HAP-1 (cell line): ENCODE results near the gene NRP1.

Source experiments
- DNase-seq, 2 experiments: peaks; one replicate each; pipeline ENCODE4 v3.0.0-alpha.2; 2016 to 2020; ENCODE audit warnings: low spot score in 2 of 2
- H3K27me3 ChIP-seq: fragments of 250-450 bp; sonication (Bioruptor Pico); 2 replicates; pipeline ENCODE4 v1.5.1; 2020; ENCODE audit warnings: low read depth, mild to moderate bottlenecking, moderate library complexity
- H3K36me3 ChIP-seq: fragments of 250-450 bp; sonication (Bioruptor Pico); replicated peaks from 2 replicates; pipeline ENCODE4 v1.5.1; 2020; ENCODE audit warnings: mild to moderate bottlenecking
- H3K4me1 ChIP-seq: fragments of 250-450 bp; sonication (Bioruptor Pico); 2 replicates; pipeline ENCODE4 v1.5.1; 2020; ENCODE audit warnings: mild to moderate bottlenecking
- H3K4me3 ChIP-seq: fragments of 250-450 bp; sonication (Bioruptor Pico); 2 replicates; pipeline ENCODE4 v1.5.1; 2020; ENCODE audit warnings: mild to moderate bottlenecking, moderate library complexity
- H3K9me3 ChIP-seq: fragments of 250-450 bp; sonication (Bioruptor Pico); 2 replicates; pipeline ENCODE4 v1.5.1; 2020; ENCODE audit warnings: mild to moderate bottlenecking, moderate library complexity
- in situ Hi-C: fragments of 300-500 bp; cut with MboI; formaldehyde crosslinking; loops from 3 replicates; pipeline ENCODE4 v1.14.3; 2020; ENCODE audit warnings: low sequenced_read_pairs, inconsistent platforms, mixed read lengths

The NRP1 gene

GRCh38 chr10:33201056-33201780, 133.2 kb downstream of the NRP1 start:
- H3K4me1 ChIP-seq = peaks cover 22% of the 10 kb centered on the region
- H3K9me3 ChIP-seq = no peaks in the 10 kb centered on the region
- DNase-seq = peak; percentile 10 to 12
- H3K27me3 ChIP-seq = no peaks in the 10 kb centered on the region
- peaks cover 4% of the 10 kb centered on the region for H3K36me3 ChIP-seq
- H3K4me3 ChIP-seq = no peak overlapping the region
- in situ Hi-C loops = no loop called here

GRCh38 chr10:33199731-33200232, 134.7 kb downstream of the NRP1 start:
- peaks cover 6% of the 10 kb centered on the region; the same call in 1 of the 2 replicates for H3K36me3 ChIP-seq
- no peaks in the 10 kb centered on the region for H3K27me3 ChIP-seq
- DNase-seq = no peak
- no peak overlapping the region for H3K4me3 ChIP-seq
- peaks cover 22% of the 10 kb centered on the region for H3K4me1 ChIP-seq
- in situ Hi-C loops = no loop called here
- H3K9me3 ChIP-seq = no peaks in the 10 kb centered on the region

GRCh38 chr10:33198610-33199009, 135.9 kb downstream of the NRP1 start:
- in situ Hi-C loops = no loop called here
- Histone ChIP-seq H3K4me1 (peaks cover 29% of the 10 kb centered on the region), H3K27me3 (no peaks in the 10 kb centered on the region), H3K4me3 (no peak overlapping the region), H3K9me3 (no peaks in the 10 kb centered on the region), H3K36me3 (peaks cover 6% of the 10 kb centered on the region; the same call in 1 of the 2 replicates)
- DNase-seq = no peak

GRCh38 chr10:33196710-33197491, 137.6 kb downstream of the NRP1 start:
- DNase-seq = no peak
- no peaks in the 10 kb centered on the region for H3K27me3 ChIP-seq
- peaks cover 26% of the 10 kb centered on the region for H3K4me1 ChIP-seq
- H3K36me3 ChIP-seq = peaks cover 6% of the 10 kb centered on the region; the same call in 1 of the 2 replicates
- no peak overlapping the region for H3K4me3 ChIP-seq
- H3K9me3 ChIP-seq = no peaks in the 10 kb centered on the region
- in situ Hi-C loops = no loop called here

- Histone ChIP-seq H3K4me1 (peaks cover 21% of the 10 kb centered on the region), H3K27me3 (no peaks in the 10 kb centered on the region), H3K9me3 (no peaks in the 10 kb centered on the region), H3K4me3 (no peak overlapping the region), H3K36me3 (peaks cover 6% of the 10 kb centered on the region; the same call in 1 of the 2 replicates)
- in situ Hi-C loops = no loop called here
- no peak for DNase-seq
These were observed 138.1 kb downstream of the NRP1 start for GRCh38 chr10:33196377-33196706.

- in situ Hi-C loops = no loop called here
- Histone ChIP-seq H3K4me3 (no peak overlapping the region), H3K27me3 (no peaks in the 10 kb centered on the region), H3K36me3 (peaks cover 6% of the 10 kb centered on the region; the same call in 1 of the 2 replicates), H3K4me1 (peaks cover 18% of the 10 kb centered on the region), H3K9me3 (no peaks in the 10 kb centered on the region)
- DNase-seq = no peak
These were observed 138.7 kb downstream of the NRP1 start for GRCh38 chr10:33195608-33196376.

GRCh38 chr10:33193701-33194521, 140.6 kb downstream of the NRP1 start:
- peaks cover 18% of the 10 kb centered on the region for H3K4me1 ChIP-seq
- peaks cover 6% of the 10 kb centered on the region; the same call in 1 of the 2 replicates for H3K36me3 ChIP-seq
- no peaks in the 10 kb centered on the region for H3K27me3 ChIP-seq
- no peak overlapping the region for H3K4me3 ChIP-seq
- H3K9me3 ChIP-seq = no peaks in the 10 kb centered on the region
- DNase-seq = peak in 1 of 2 experiments; percentile 6
- in situ Hi-C loops = no loop called here

GRCh38 chr10:33193057-33193700, 141.3 kb downstream of the NRP1 start:
- no peak overlapping the region for H3K4me3 ChIP-seq
- in situ Hi-C loops = no loop called here
- peaks cover 18% of the 10 kb centered on the region for H3K4me1 ChIP-seq
- no peaks in the 10 kb centered on the region for H3K27me3 ChIP-seq
- no peaks in the 10 kb centered on the region for H3K9me3 ChIP-seq
- peaks cover 6% of the 10 kb centered on the region; the same call in 1 of the 2 replicates for H3K36me3 ChIP-seq
- peak; percentile 89 to 94 for DNase-seq

GRCh38 chr10:33192190-33192589, 142.3 kb downstream of the NRP1 start:
- no peak for DNase-seq
- in situ Hi-C loops = no loop called here
- Histone ChIP-seq H3K27me3 (no peaks in the 10 kb centered on the region), H3K36me3 (peaks cover 6% of the 10 kb centered on the region; the same call in 1 of the 2 replicates), H3K4me1 (peaks cover 18% of the 10 kb centered on the region), H3K4me3 (no peak overlapping the region), H3K9me3 (no peaks in the 10 kb centered on the region)

- H3K9me3 ChIP-seq = no peaks in the 10 kb centered on the region
- H3K4me3 ChIP-seq = no peak overlapping the region
- H3K4me1 ChIP-seq = peaks cover 18% of the 10 kb centered on the region
- no peak for DNase-seq
- no peaks in the 10 kb centered on the region for H3K36me3 ChIP-seq
- H3K27me3 ChIP-seq = no peaks in the 10 kb centered on the region
- in situ Hi-C loops = no loop called here
These were observed 144.1 kb downstream of the NRP1 start for GRCh38 chr10:33190406-33190805.

- in situ Hi-C loops = no loop called here
- H3K9me3 ChIP-seq = no peaks in the 10 kb centered on the region
- no peak for DNase-seq
These were observed 144.7 kb downstream of the NRP1 start for GRCh38 chr10:33189808-33190207.

GRCh38 chr10:33189363-33189762, 145.1 kb downstream of the NRP1 start:
- Histone ChIP-seq H3K4me3 (no peak overlapping the region), H3K9me3 (no peaks in the 10 kb centered on the region), H3K4me1 (peaks cover 18% of the 10 kb centered on the region), H3K36me3 (no peaks in the 10 kb centered on the region), H3K27me3 (no peaks in the 10 kb centered on the region)
- in situ Hi-C loops = no loop called here
- no peak for DNase-seq

More at GRCh38 chr10:33189808-33190207, 144.7 kb downstream of the NRP1 start:
- H3K4me3 ChIP-seq = no peak overlapping the region
- H3K36me3 ChIP-seq = no peaks in the 10 kb centered on the region
- peaks cover 18% of the 10 kb centered on the region for H3K4me1 ChIP-seq
- no peaks in the 10 kb centered on the region for H3K27me3 ChIP-seq
